ENCODE results near the gene GRIN2C.

GRIN2C gene

DNA sequence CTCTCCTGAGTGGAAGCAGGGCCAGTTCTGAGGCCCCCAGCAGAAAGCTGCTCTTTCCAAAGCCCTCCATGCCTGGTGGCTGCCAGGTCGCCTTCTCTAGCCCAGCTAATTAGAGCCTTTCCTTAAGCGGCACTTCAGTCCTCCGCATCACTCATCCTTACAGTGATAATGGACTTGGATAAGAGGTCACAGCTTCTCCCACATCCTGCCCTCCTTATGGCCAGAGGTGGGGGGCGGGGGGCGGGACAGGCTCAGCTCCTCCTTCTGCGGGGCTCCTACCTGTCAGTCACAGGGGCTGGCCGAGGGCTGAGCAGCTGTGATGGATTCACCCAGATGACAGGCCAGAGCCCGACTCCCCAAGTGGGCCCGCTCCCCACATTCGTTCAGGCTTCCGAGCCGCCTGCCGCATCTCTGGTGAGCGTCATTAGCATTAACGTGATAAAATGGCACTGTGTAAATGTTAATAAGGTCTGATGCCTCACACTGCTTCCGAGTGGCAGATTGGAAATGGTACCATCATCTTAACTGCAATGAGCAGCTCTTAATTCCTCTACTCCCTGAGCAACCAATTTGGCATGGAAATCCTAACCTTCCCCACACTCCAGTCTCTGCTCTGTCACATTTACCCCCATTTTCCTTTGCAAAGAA is 41.3 kb downstream of the GRIN2C start:
- DNase-seq: no peak

DNA sequence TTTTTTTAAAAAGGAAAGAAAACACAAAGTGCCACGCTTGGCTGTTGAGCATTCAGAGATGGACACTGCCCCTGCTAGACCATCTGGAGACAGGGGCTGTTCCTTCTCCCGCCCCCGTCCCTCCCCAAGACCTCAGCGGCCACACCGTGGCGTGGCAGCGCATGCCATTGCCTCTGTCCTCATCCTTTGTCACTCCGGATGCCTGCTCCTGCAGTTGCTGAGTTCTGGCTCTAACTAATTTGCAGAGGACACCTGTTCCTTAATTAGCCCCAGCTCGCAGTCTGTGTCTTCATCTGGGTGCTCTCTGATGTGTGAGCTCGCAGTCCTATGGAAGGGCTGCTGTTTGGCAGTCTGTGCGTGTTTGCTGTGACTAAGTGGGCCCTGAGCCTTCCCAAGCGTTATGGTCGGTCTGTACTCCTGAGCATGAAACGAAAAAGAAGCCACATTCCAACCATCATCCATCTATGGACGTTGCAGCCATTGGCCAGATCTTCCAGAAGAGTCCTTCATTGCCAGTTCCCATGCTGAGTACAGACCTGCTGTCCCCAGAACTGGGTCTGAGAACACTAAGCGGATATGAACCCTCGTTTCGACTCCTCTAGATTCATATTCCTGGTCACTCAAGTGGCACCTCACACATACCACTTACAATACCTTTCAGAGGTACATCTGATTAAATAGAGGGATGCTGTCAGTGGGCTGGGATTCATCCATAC is 42.6 kb downstream of the GRIN2C start:
- DNase-seq: no peak

GRCh38 chr17:74815550-74816370 is 43.9 kb downstream of the GRIN2C start:
- no peak for DNase-seq

- DNase-seq: no peak
These were observed 44.6 kb downstream of the GRIN2C start for GRCh38 chr17:74815067-74815466.

DNA sequence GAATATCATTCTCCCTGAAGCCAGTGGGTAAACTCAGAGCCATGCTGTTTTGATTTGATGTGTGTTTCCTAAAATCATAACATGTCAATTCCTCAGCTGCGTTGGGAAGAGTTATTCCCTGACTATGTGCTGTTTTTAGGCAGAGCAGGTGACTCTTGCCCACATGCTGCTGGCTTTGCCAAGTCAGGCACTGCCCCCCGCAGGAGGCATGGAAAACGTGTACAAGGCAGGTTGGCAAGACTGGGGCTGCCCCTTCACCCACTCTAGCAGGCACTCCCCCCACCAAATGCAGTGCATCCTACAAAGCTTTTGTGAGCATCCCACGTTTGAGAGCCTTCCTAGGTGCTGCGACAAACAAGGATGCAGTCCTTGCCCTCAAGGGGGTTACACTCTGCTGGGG is 45.2 kb downstream of the GRIN2C start:
- no peak for DNase-seq

- no peak for DNase-seq
These were observed 47.3 kb downstream of the GRIN2C start for GRCh38 chr17:74812109-74813009.

- DNase-seq: no peak
These were observed 48.8 kb downstream of the GRIN2C start for GRCh38 chr17:74810699-74811485.

GRCh38 chr17:74808714-74809430 is 50.8 kb downstream of the GRIN2C start:
- no peak for DNase-seq

GRCh38 chr17:74807925-74808324 is 51.8 kb downstream of the GRIN2C start:
- peak; percentile 8 for DNase-seq

- no peak for DNase-seq
These were observed 52.2 kb downstream of the GRIN2C start for GRCh38 chr17:74807441-74807840.

DNA sequence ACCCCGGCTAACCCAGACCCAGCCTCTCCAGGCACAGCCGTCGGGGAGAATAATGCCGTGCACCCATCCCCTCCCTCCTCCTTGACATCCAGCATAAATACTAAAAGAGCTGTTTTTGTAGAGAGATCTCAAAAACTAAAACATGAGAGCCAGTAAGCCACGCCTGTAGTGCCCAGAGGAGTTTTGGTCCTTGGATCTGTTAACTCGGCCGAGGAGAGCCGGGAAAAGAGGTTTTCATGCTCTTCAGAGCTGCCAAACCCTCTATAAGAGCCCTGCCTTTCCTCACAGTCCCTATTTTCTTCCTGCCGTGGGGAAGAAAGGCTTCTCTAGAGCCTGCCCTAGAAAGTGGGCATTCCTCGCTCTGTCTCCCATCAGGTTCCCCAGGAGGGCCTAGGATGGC is 53.4 kb downstream of the GRIN2C start:
- no peak for DNase-seq

DNA sequence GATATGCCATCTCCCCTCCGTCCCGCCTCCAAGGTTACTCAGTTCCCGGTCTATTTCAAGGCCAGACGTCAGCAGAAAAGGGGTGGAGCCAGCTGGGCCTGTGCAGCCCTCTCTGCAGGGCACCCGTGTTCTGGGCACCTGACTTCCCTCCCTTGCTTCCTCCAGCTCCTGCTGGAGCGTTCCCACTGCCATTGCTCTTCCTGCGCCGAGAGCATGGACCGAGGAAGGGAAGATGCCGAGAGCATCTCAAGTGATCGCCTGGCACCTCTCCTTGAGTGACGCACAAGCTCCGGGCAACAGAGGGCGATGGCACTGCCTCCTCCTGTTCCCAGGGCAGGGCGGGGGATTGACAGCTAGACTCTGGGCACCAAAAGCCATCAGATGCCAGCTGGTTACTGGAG is 54.1 kb downstream of the GRIN2C start:
- DNase-seq: no peak

DNA sequence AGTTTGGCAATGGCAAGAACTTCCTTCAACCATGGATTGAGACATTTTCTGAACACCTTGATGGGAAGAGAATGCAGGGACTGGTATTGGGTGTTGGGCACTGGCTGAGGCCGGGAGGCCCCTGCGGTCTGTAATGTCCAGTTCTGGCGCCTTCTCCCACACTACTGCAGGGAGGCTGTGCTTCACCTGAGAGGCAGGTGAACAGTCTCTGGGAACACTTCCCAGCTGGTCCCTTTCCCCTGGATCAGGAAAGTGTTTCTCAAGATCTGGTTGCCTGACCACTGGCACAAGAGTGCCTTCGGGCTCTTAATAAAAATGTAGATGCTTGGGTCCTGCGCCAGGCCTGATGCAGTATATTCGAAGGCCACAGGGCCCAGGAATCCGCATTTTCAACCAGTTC is 55.0 kb downstream of the GRIN2C start:
- DNase-seq: no peak

DNA sequence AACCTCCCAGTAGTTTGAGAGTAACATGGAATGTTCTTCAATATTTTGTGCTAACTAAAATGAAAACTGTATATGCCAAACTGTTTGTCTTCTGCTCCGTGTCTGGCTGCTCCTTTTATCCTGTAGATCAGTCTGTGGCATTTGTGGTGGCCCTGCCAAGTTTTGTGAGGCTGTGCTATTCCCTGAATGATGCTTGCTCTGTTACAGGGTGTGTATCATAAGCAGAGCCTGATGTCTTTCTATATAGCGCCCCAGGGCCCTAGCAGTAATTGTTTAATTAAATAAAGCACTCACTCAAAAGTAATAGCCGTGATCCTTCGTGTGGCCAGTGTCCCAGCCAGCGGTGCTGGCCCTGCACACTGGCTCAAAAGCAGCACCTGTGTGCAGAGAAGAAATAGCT is 55.7 kb downstream of the GRIN2C start:
- DNase-seq: no peak

DNA sequence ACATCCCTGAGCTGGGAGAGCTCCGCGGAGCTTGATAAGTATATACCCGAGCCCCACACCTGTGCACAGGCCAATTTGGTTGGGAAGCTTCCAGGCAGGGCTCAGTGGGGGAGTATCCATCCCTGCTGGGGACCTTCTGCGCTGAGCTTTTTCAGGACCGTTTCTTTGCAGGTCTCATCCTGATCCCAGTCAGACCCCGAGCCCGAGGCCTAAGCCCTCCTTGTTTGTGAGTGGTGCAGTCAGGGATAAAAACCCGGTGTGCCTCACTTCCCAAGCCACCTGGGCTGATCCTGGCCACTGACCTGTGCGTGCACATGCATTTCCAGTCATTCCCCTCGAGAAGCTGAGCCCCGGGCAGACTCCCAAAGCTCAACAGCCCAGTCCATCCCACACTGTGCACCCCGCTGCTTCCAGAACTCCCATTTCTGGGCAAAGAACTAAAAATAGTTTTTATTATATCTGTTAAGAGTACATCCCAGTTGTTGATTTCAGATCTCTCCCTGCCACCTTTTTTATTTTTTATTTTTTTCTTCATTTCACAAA is 56.2 kb downstream of the GRIN2C start:
- no peak for DNase-seq

GRCh38 chr17:74801896-74802295 is 57.8 kb downstream of the GRIN2C start:
- DNase-seq: no peak

GRCh38 chr17:74800531-74800930 is 59.2 kb downstream of the GRIN2C start:
- no peak for DNase-seq

DNA sequence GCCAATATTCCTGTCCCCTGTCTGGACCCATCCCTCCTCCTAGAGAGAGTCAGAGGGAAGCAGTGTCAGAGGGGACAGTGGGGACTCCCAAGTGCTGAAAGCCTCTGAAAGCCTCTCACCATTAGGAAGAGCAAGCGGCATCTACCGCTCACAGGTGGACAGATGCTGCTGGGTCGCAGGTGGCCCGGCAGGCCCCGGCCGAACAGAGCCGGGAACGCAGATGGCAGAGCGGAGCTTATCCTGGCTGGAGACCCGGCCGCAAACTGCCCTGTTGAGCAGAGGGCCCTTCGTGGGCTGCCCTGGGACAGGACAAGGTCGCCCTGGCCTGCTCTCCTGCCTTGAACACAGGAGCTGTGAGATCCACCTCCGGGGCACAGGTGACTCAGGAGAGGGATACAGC is 60.6 kb downstream of the GRIN2C start:
- DNase-seq: no peak

DNA sequence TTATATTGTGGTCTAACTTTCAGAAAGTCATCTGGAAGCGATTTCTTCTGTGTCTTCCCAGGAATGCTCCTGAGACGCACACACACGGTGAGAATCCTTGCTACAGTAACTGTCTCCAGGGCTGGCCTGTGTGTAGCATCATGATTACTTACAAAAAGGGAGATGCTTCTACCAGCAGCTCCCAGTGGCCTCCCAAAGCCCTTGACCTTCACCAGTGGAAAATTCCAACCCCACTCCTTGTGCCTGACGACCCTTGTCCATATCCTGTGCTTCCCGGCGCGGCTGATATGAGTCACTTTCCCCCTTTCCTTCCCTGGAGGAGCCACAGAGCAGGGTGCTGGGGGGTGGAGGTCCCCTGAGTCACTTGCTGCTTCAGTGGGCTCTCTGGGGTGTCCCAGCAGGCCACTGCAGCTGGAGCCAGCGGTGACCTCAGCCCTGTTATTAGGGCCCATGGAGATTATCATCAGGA is 61.4 kb downstream of the GRIN2C start:
- DNase-seq: peak; percentile 56

GRCh38 chr17:74797824-74798223 is 61.9 kb downstream of the GRIN2C start:
- no peak for DNase-seq

- DNase-seq: no peak
These were observed 62.8 kb downstream of the GRIN2C start for GRCh38 chr17:74796866-74797265.
